Measurements from ENCODE around the gene BRWD1.

Gene BRWD1

GRCh38 chr21:39134288-39134810 lies 179.1 kb downstream of the BRWD1 start:
- no peak for DNase-seq (ENCODE audit: low read depth in 2 of 2)

All from stimulated activated CD4-positive, alpha-beta T cell treated with anti-CD3 and anti-CD28 coated beads, Interleukin-4, amount 100 ng/mL, for 48 hours (primary cell).